GM23338 (cell line): ENCODE measurements around the gene GBF1. TPM values are rescaled to one million over a fixed set of nuclear protein-coding genes. Genes with fewer than 3 reads are reported as not detected.

Experiments
- ATAC-seq: fragments of 200-7000 bp; cut with Tn5 transposase; 3 replicates; pipeline ENCODE4 v1.9.1; 2020
- DNase-seq: peaks from one replicate; pipeline ENCODE4 v3.0.0-alpha.2; 2015; ENCODE audit warnings: low spot score
- H2AFZ ChIP-seq: fragments of 200-600 bp; sonication (generic); 2 replicates; pipeline ENCODE4 v1.8.0; 2016; ENCODE audit warnings: antibody characterized with exemption, mild to moderate bottlenecking, moderate library complexity
- H3F3A ChIP-seq: fragments of 200-600 bp; sonication (generic); replicated peaks from 2 replicates; pipeline ENCODE4 v1.8.0; 2017; ENCODE audit warnings: antibody characterized with exemption, mixed run types, low read depth
- H3K27ac ChIP-seq: fragments of 200-600 bp; sonication (generic); 2 replicates; pipeline ENCODE4 v1.6.1; 2016; ENCODE audit warnings: low read depth
- H3K27me3 ChIP-seq: fragments of 200-600 bp; sonication (generic); 2 replicates; pipeline ENCODE4 v1.8.0; 2016; ENCODE audit warnings: mild to moderate bottlenecking, mixed run types, moderate library complexity; ENCODE audit not compliant: insufficient read depth
- H3K36me3 ChIP-seq: fragments of 200-600 bp; sonication (generic); 2 replicates; pipeline ENCODE4 v1.8.0; 2016; ENCODE audit warnings: mild to moderate bottlenecking; ENCODE audit not compliant: insufficient read depth
- H3K4me1 ChIP-seq: fragments of 200-600 bp; sonication (generic); 2 replicates; pipeline ENCODE4 v1.8.0; 2016; ENCODE audit warnings: mild to moderate bottlenecking, moderate library complexity; ENCODE audit not compliant: insufficient read depth
- H3K4me2 ChIP-seq: fragments of 200-600 bp; sonication (generic); 2 replicates; pipeline ENCODE4 v1.7.1; 2017; ENCODE audit warnings: mixed run types
- H3K4me3 ChIP-seq: fragments of 200-600 bp; sonication (generic); 2 replicates; pipeline ENCODE4 v1.6.1; 2016; ENCODE audit warnings: mixed run types
- H3K79me2 ChIP-seq: fragments of 200-600 bp; sonication (generic); replicated peaks from 2 replicates; pipeline ENCODE4 v1.8.0; 2017; ENCODE audit warnings: mild to moderate bottlenecking; ENCODE audit not compliant: insufficient read depth
- H3K9me2 ChIP-seq: fragments of 200-600 bp; sonication (generic); 2 replicates; pipeline ENCODE4 v1.8.0; 2017; ENCODE audit not compliant: insufficient read depth
- H4K20me1 ChIP-seq: fragments of 200-600 bp; sonication (generic); replicated peaks from 2 replicates; pipeline ENCODE4 v1.8.0; 2017; ENCODE audit warnings: mild to moderate bottlenecking; ENCODE audit not compliant: insufficient read depth
- H3K27ac Mint-ChIP-seq: 2 replicates; pipeline ENCODE4 v1.8.0; 2020; ENCODE audit warnings: inconsistent platforms, mild to moderate bottlenecking, moderate library complexity, mixed read lengths
- H3K27me3 Mint-ChIP-seq: 3 replicates; pipeline ENCODE4 v1.8.0; 2022; ENCODE audit warnings: low read depth, mild to moderate bottlenecking, moderate library complexity, mixed read lengths, inconsistent platforms; ENCODE audit not compliant: insufficient read depth, poor library complexity
- H3K36me3 Mint-ChIP-seq: 3 replicates; pipeline ENCODE4 v1.8.0; 2021; ENCODE audit warnings: low read depth, mild to moderate bottlenecking, inconsistent platforms, moderate library complexity, mixed read lengths
- H3K4me1 Mint-ChIP-seq: 3 replicates; pipeline ENCODE4 v1.8.0; 2020; ENCODE audit warnings: mild to moderate bottlenecking, inconsistent platforms, mixed read lengths
- H3K4me3 Mint-ChIP-seq: 3 replicates; pipeline ENCODE4 v1.8.0; 2021; ENCODE audit warnings: moderate library complexity, mild to moderate bottlenecking, inconsistent platforms, mixed read lengths
- H3K9me3 Mint-ChIP-seq: 3 replicates; pipeline ENCODE4 v1.8.0; 2020; ENCODE audit warnings: moderate library complexity, mild to moderate bottlenecking, inconsistent platforms, mixed read lengths
- CREB1 ChIP-seq: fragments of 250-450 bp; sonication (Bioruptor Pico); IDR thresholded peaks from 2 replicates; pipeline ENCODE4 v1.5.0; 2020; ENCODE audit warnings: low read depth, mild to moderate bottlenecking, moderate library complexity
- EZH2phosphoT487 ChIP-seq: fragments of 200-600 bp; sonication (generic); IDR thresholded peaks from one replicate; pipeline ENCODE4 v1.8.1; 2018; ENCODE audit warnings: antibody characterized with exemption; ENCODE audit not compliant: unreplicated experiment
- NANOG ChIP-seq: IDR thresholded peaks from 2 replicates; pipeline ENCODE4 v1.6.1; 2016; ENCODE audit warnings: antibody characterized with exemption, borderline replicate concordance
- POLR2AphosphoS5 ChIP-seq: IDR thresholded peaks from 2 replicates; pipeline ENCODE4 v1.6.1; 2016; ENCODE audit warnings: antibody characterized with exemption, low read depth
- STAT1 ChIP-seq: IDR thresholded peaks from one replicate; pipeline ENCODE4 v1.6.1; 2016; ENCODE audit warnings: antibody characterized with exemption; ENCODE audit not compliant: unreplicated experiment
- ZNF114 ChIP-seq: fragments of 250-450 bp; sonication (Bioruptor Pico); IDR thresholded peaks from 2 replicates; pipeline ENCODE4 v1.5.0; 2020; ENCODE audit warnings: mild to moderate bottlenecking, moderate library complexity
- ZNF331 ChIP-seq: fragments of 250-450 bp; sonication (Bioruptor Pico); IDR thresholded peaks from 2 replicates; pipeline ENCODE4 v1.5.0; 2020; ENCODE audit warnings: low read depth, mild to moderate bottlenecking, moderate library complexity
- polyA plus RNA-seq: library from polyadenylated mRNA; unstranded; fragments of >200 nt; fragmentation: Nextera tagmentation; extraction: Ambion mirVana; gene quantifications from 2 replicates; pipeline ENCODE4 v1.2.1, GENCODE V29; 2016
- total RNA-seq: library from RNA; depleted of rRNA; stranded (reverse); fragments of >200 nt; shearing (Covaris generic); gene quantifications from 2 replicates; pipeline ENCODE4 v1.2.3, GENCODE V29; 2014
- TF ChIP-seq, protein P1 (sequence below): IDR thresholded peaks from one replicate; pipeline ENCODE4 v1.6.1; 2018; ENCODE audit warnings: antibody characterized with exemption; ENCODE audit not compliant: unreplicated experiment
- TF ChIP-seq, protein P2 (sequence below): fragments of 250-450 bp; sonication (Bioruptor Pico); IDR thresholded peaks from 2 replicates; pipeline ENCODE4 v1.5.0; 2020; ENCODE audit warnings: mild to moderate bottlenecking, moderate library complexity
- TF ChIP-seq, protein P3 (sequence below), 2 experiments: fragments of 200-600 bp in 1 of 2; sonication (generic) in 1 of 2; conservative IDR thresholded peaks; 2 replicates each; pipeline versions ENCODE4 v1.5.1 to v1.6.1; 2016 to 2017; ENCODE audit warnings: antibody characterized with exemption in 2 of 2, low read depth in 2 of 2, mild to moderate bottlenecking in 2 of 2, moderate library complexity in 1 of 2

GBF1 gene
- total and polyA plus RNA-seq, 2 experiments from 2014 or later: 6.5 to 27.2 TPM

DNA sequence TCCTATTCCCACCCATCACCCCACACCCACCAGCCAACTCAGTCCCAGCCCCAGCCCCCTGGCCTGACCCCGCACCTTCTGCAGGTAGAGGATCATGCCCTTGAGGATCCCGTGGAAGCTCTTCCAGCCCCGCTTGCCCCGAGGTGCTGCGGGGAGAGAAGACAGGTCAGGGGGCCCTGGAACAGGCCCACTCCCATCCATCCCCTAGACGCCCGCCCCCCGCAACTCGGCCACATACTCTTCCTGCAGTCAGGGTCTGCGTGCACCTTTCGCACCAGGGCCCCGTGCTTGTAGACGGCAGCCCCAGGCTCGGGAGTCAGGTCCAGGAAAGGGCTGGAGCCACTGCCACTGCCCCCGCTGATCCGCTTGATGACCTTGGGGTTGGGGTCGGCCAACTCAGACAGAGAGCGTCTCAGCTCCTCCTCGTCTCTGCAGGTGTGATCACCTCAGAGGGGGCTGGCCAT lies 159.8 kb downstream of the GBF1 start:
- Mint-ChIP-seq H3K27me3 (peaks cover 44% of the 10 kb centered on the region), H3K4me1 (peaks cover 14% of the 10 kb centered on the region), H3K36me3 (peaks cover 2% of the 10 kb centered on the region; the same call in 1 of the 3 replicates), H3K4me3 (no peak overlapping the region), H3K27ac (no peak overlapping the region), H3K9me3 (no peaks in the 10 kb centered on the region)
- ATAC-seq (no peak), DNase-seq (no peak)
- no peak for TF ChIP-seq STAT1
- TF ChIP-seq, protein P1, sequence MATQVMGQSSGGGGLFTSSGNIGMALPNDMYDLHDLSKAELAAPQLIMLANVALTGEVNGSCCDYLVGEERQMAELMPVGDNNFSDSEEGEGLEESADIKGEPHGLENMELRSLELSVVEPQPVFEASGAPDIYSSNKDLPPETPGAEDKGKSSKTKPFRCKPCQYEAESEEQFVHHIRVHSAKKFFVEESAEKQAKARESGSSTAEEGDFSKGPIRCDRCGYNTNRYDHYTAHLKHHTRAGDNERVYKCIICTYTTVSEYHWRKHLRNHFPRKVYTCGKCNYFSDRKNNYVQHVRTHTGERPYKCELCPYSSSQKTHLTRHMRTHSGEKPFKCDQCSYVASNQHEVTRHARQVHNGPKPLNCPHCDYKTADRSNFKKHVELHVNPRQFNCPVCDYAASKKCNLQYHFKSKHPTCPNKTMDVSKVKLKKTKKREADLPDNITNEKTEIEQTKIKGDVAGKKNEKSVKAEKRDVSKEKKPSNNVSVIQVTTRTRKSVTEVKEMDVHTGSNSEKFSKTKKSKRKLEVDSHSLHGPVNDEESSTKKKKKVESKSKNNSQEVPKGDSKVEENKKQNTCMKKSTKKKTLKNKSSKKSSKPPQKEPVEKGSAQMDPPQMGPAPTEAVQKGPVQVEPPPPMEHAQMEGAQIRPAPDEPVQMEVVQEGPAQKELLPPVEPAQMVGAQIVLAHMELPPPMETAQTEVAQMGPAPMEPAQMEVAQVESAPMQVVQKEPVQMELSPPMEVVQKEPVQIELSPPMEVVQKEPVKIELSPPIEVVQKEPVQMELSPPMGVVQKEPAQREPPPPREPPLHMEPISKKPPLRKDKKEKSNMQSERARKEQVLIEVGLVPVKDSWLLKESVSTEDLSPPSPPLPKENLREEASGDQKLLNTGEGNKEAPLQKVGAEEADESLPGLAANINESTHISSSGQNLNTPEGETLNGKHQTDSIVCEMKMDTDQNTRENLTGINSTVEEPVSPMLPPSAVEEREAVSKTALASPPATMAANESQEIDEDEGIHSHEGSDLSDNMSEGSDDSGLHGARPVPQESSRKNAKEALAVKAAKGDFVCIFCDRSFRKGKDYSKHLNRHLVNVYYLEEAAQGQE: no peak
- no peak for TF ChIP-seq EZH2phosphoT487
- no peak for TF ChIP-seq ZNF114
- no peak for TF ChIP-seq ZNF331 (CRISPR knock-in tag)
- TF ChIP-seq, protein P2, sequence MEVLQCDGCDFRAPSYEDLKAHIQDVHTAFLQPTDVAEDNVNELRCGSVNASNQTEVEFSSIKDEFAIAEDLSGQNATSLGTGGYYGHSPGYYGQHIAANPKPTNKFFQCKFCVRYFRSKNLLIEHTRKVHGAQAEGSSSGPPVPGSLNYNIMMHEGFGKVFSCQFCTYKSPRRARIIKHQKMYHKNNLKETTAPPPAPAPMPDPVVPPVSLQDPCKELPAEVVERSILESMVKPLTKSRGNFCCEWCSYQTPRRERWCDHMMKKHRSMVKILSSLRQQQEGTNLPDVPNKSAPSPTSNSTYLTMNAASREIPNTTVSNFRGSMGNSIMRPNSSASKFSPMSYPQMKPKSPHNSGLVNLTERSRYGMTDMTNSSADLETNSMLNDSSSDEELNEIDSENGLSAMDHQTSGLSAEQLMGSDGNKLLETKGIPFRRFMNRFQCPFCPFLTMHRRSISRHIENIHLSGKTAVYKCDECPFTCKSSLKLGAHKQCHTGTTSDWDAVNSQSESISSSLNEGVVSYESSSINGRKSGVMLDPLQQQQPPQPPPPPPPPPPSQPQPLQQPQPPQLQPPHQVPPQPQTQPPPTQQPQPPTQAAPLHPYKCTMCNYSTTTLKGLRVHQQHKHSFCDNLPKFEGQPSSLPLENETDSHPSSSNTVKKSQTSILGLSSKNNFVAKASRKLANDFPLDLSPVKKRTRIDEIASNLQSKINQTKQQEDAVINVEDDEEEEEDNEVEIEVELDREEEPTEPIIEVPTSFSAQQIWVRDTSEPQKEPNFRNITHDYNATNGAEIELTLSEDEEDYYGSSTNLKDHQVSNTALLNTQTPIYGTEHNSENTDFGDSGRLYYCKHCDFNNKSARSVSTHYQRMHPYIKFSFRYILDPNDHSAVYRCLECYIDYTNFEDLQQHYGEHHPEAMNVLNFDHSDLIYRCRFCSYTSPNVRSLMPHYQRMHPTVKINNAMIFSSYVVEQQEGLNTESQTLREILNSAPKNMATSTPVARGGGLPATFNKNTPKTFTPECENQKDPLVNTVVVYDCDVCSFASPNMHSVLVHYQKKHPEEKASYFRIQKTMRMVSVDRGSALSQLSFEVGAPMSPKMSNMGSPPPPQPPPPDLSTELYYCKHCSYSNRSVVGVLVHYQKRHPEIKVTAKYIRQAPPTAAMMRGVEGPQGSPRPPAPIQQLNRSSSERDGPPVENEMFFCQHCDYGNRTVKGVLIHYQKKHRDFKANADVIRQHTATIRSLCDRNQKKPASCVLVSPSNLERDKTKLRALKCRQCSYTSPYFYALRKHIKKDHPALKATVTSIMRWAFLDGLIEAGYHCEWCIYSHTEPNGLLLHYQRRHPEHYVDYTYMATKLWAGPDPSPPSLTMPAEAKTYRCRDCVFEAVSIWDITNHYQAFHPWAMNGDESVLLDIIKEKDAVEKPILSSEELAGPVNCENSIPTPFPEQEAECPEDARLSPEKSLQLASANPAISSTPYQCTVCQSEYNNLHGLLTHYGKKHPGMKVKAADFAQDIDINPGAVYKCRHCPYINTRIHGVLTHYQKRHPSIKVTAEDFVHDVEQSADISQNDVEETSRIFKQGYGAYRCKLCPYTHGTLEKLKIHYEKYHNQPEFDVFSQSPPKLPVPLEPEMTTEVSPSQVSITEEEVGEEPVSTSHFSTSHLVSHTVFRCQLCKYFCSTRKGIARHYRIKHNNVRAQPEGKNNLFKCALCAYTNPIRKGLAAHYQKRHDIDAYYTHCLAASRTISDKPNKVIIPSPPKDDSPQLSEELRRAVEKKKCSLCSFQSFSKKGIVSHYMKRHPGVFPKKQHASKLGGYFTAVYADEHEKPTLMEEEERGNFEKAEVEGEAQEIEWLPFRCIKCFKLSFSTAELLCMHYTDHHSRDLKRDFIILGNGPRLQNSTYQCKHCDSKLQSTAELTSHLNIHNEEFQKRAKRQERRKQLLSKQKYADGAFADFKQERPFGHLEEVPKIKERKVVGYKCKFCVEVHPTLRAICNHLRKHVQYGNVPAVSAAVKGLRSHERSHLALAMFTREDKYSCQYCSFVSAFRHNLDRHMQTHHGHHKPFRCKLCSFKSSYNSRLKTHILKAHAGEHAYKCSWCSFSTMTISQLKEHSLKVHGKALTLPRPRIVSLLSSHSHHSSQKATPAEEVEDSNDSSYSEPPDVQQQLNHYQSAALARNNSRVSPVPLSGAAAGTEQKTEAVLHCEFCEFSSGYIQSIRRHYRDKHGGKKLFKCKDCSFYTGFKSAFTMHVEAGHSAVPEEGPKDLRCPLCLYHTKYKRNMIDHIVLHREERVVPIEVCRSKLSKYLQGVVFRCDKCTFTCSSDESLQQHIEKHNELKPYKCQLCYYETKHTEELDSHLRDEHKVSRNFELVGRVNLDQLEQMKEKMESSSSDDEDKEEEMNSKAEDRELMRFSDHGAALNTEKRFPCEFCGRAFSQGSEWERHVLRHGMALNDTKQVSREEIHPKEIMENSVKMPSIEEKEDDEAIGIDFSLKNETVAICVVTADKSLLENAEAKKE (CRISPR knock-in tag): no peak
- TF ChIP-seq CREB1 (CRISPR knock-in tag): no peak
- TF ChIP-seq NANOG: no peak
- no peak for TF ChIP-seq POLR2AphosphoS5
- TF ChIP-seq, protein P3, sequence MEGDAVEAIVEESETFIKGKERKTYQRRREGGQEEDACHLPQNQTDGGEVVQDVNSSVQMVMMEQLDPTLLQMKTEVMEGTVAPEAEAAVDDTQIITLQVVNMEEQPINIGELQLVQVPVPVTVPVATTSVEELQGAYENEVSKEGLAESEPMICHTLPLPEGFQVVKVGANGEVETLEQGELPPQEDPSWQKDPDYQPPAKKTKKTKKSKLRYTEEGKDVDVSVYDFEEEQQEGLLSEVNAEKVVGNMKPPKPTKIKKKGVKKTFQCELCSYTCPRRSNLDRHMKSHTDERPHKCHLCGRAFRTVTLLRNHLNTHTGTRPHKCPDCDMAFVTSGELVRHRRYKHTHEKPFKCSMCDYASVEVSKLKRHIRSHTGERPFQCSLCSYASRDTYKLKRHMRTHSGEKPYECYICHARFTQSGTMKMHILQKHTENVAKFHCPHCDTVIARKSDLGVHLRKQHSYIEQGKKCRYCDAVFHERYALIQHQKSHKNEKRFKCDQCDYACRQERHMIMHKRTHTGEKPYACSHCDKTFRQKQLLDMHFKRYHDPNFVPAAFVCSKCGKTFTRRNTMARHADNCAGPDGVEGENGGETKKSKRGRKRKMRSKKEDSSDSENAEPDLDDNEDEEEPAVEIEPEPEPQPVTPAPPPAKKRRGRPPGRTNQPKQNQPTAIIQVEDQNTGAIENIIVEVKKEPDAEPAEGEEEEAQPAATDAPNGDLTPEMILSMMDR (conservative IDR thresholded peaks at IDR 0.05; ENCODE audit: low read depth in 2 of 2): no peak
- Histone ChIP-seq H3K36me3 (no peaks in the 10 kb centered on the region), H3F3A (peaks cover 11% of the 10 kb centered on the region), H3K4me3 (no peak overlapping the region), H4K20me1 (no peaks in the 10 kb centered on the region), H3K79me2 (no peaks in the 10 kb centered on the region), H3K4me2 (no peak overlapping the region), H2AFZ (no peak overlapping the region), H3K27me3 (peaks cover 29% of the 10 kb centered on the region), H3K9me2 (no peaks in the 10 kb centered on the region), H3K4me1 (peaks cover 8% of the 10 kb centered on the region), H3K27ac (no peak overlapping the region)
